Measurements from ENCODE around the gene SOCS6.

The SOCS6 gene

GRCh38 chr18:70324897-70325296 is 36.1 kb downstream of the SOCS6 start:
- TF ChIP-seq CTCF (IDR thresholded peaks at IDR 0.05; ENCODE audit: low read depth, low read length), result no peak
- DNase-seq, result no peak
- H3K36me3 ChIP-seq, result no peaks in the 10 kb centered on the region; the same call in 1 of the 2 replicates
- H3K9me3 ChIP-seq, result no peaks in the 10 kb centered on the region
- no peak overlapping the region for H3K4me3 ChIP-seq (ENCODE audit: low read depth, low read length)
- no peaks in the 10 kb centered on the region for H3K27me3 ChIP-seq
- no peaks in the 10 kb centered on the region for H3K4me1 ChIP-seq

GRCh38 chr18:70326255-70326654 is 37.4 kb downstream of the SOCS6 start:
- no peak for TF ChIP-seq CTCF (IDR thresholded peaks at IDR 0.05; ENCODE audit: low read depth, low read length)
- DNase-seq, result no peak
- Histone ChIP-seq H3K27me3 (no peaks in the 10 kb centered on the region), H3K4me1 (no peaks in the 10 kb centered on the region), H3K4me3 (ENCODE audit: low read depth, low read length) (no peak overlapping the region), H3K9me3 (no peaks in the 10 kb centered on the region), H3K36me3 (no peaks in the 10 kb centered on the region; the same call in 1 of the 2 replicates)

- Histone ChIP-seq H3K9me3 (no peaks in the 10 kb centered on the region), H3K27me3 (no peaks in the 10 kb centered on the region), H3K4me3 (ENCODE audit: low read depth, low read length) (no peak overlapping the region), H3K36me3 (no peaks in the 10 kb centered on the region; the same call in 1 of the 2 replicates), H3K4me1 (no peaks in the 10 kb centered on the region)
- no peak for TF ChIP-seq CTCF (IDR thresholded peaks at IDR 0.05; ENCODE audit: low read depth, low read length)
- DNase-seq, result no peak
Observed at GRCh38 chr18:70328169-70328568, 39.3 kb downstream of the SOCS6 start.

GRCh38 chr18:70329071-70329470 is 40.2 kb downstream of the SOCS6 start:
- Histone ChIP-seq H3K4me1 (no peaks in the 10 kb centered on the region), H3K9me3 (no peaks in the 10 kb centered on the region), H3K36me3 (no peaks in the 10 kb centered on the region; the same call in 1 of the 2 replicates), H3K4me3 (ENCODE audit: low read depth, low read length) (no peak overlapping the region), H3K27me3 (no peaks in the 10 kb centered on the region)
- DNase-seq, result no peak
- TF ChIP-seq CTCF (IDR thresholded peaks at IDR 0.05; ENCODE audit: low read depth, low read length), result no peak

- Histone ChIP-seq H3K36me3 (no peaks in the 10 kb centered on the region; the same call in 1 of the 2 replicates), H3K27me3 (no peaks in the 10 kb centered on the region), H3K4me3 (ENCODE audit: low read depth, low read length) (no peak overlapping the region), H3K9me3 (no peaks in the 10 kb centered on the region), H3K4me1 (no peaks in the 10 kb centered on the region)
- DNase-seq, result no peak
- TF ChIP-seq CTCF (IDR thresholded peaks at IDR 0.05; ENCODE audit: low read depth, low read length), result no peak
Observed at GRCh38 chr18:70330887-70331286, 42.0 kb downstream of the SOCS6 start.

- Histone ChIP-seq H3K9me3 (no peaks in the 10 kb centered on the region), H3K4me3 (ENCODE audit: low read depth, low read length) (no peak overlapping the region), H3K36me3 (no peaks in the 10 kb centered on the region), H3K27me3 (no peaks in the 10 kb centered on the region), H3K4me1 (no peaks in the 10 kb centered on the region)
- DNase-seq, result no peak
- no peak for TF ChIP-seq CTCF (IDR thresholded peaks at IDR 0.05; ENCODE audit: low read depth, low read length)
Observed at GRCh38 chr18:70331456-70332097, 42.7 kb downstream of the SOCS6 start.
